ENCODE data around the gene LRPAP1. TPM values are rescaled to one million over a fixed set of nuclear protein-coding genes. Genes with fewer than 3 reads are reported as not detected.

The LRPAP1 gene
- total and polyA plus RNA-seq, 2 donors (not counting 3 experiments of a cell fraction or from before 2014, with no cell fraction given): 90.1 to 170 TPM

- DNase-seq (ENCODE audit: low read depth, low spot score): no peak
- H3K4me2 ChIP-seq (ENCODE audit: insufficient read depth, low read length): no peak overlapping the region
- no peak overlapping the region for H2AFZ ChIP-seq (ENCODE audit: low read depth, low read length)
- intact Hi-C loops (cut with micrococcal nuclease): loop anchor here (10.0 kb wide), 1 partner anchor 462 kb away; no protein-coding TSS in a partner anchor
- TF ChIP-seq EZH2 (IDR thresholded peaks at IDR 0.05; ENCODE audit: borderline replicate concordance, low read depth, low read length, severe bottlenecking) (no peak), JUN (IDR thresholded peaks at IDR 0.05; ENCODE audit: borderline replicate concordance, insufficient read depth, insufficient read length, low read depth) (no peak)
- no peak for FAIRE-seq
- no peaks in the 10 kb centered on the region for H3K9me3 ChIP-seq (replicated peaks; ENCODE audit: control insufficient read depth, insufficient read depth, low read length)
- no peak overlapping the region for H3K9ac ChIP-seq (replicated peaks; ENCODE audit: extremely low read depth, insufficient read depth, low read length)
- ChIA-PET POLR2A (no interaction called here), CTCF (no interaction called here)
- peaks cover 2 to 14% of the 10 kb centered on the region in 2 experiments for H3K27me3 ChIP-seq (ENCODE audit: control insufficient read depth in 2 of 2, insufficient read depth in 2 of 2, low read length in 2 of 2)
- no peaks in the 10 kb centered on the region for H4K20me1 ChIP-seq (replicated peaks; ENCODE audit: control insufficient read depth, extremely low read depth, insufficient read depth, low read length)
- no peaks in the 10 kb centered on the region for H3K9me1 ChIP-seq (replicated peaks; ENCODE audit: control insufficient read depth, extremely low read depth, insufficient read depth, low read length)
- dilution Hi-C loops (cut with MboI; ENCODE audit: extremely low pct_ligation_motif_present, low sequenced_read_pairs): no loop called here
- H3K27ac ChIP-seq (ENCODE audit: insufficient read depth, low read depth, low read length): no peak overlapping the region
- H3K36me3 ChIP-seq (ENCODE audit: control insufficient read depth in 2 of 2, extremely low read depth in 1 of 2, insufficient read depth in 2 of 2, low read length in 2 of 2): no peaks in the 10 kb centered on the region
- H3K79me2 ChIP-seq (ENCODE audit: control insufficient read depth, insufficient read depth, low read length): no peaks in the 10 kb centered on the region
- BruUV-seq (replicated peaks): no TSS peak
- H3K4me3 ChIP-seq (replicated peaks in 1 of 3; ENCODE audit: insufficient read depth in 1 of 3, low read depth in 1 of 3, low read length in 3 of 3): no peak overlapping the region
- no peaks in the 10 kb centered on the region for H3K4me1 ChIP-seq (ENCODE audit: control insufficient read depth, extremely low read depth, insufficient read depth, low read length)
These were observed 49.5 kb downstream of the LRPAP1 start for GRCh38 chr4:3482707-3483106.

- intact Hi-C loops (cut with micrococcal nuclease): loop anchor here (10.0 kb wide), 1 partner anchor 463 kb away; no protein-coding TSS in a partner anchor
These were observed 50.3 kb downstream of the LRPAP1 start for GRCh38 chr4:3481783-3482393.

More at GRCh38 chr4:3481783-3482393, 50.3 kb downstream of the LRPAP1 start:
- no peak for FAIRE-seq
- CTCF ChIA-PET: interaction anchor here (1.6 to 4.8 kb wide), 11 partner anchors 11 to 434 kb away, joined by 3 to 69 read pairs (median 16); no protein-coding TSS in a partner anchor
- POLR2A ChIA-PET: no interaction called here
- Histone ChIP-seq H3K4me3 (replicated peaks in 1 of 3; ENCODE audit: insufficient read depth in 1 of 3, low read depth in 1 of 3, low read length in 3 of 3) (no peak overlapping the region), H4K20me1 (replicated peaks; ENCODE audit: control insufficient read depth, extremely low read depth, insufficient read depth, low read length) (no peaks in the 10 kb centered on the region), H2AFZ (ENCODE audit: low read depth, low read length) (no peak overlapping the region), H3K27ac (ENCODE audit: insufficient read depth, low read depth, low read length) (no peak overlapping the region), H3K27me3 (ENCODE audit: control insufficient read depth in 2 of 2, insufficient read depth in 2 of 2, low read length in 2 of 2) (peaks cover 2 to 14% of the 10 kb centered on the region in 2 experiments), H3K9me1 (replicated peaks; ENCODE audit: control insufficient read depth, extremely low read depth, insufficient read depth, low read length) (no peaks in the 10 kb centered on the region), H3K79me2 (ENCODE audit: control insufficient read depth, insufficient read depth, low read length) (no peaks in the 10 kb centered on the region), H3K4me1 (ENCODE audit: control insufficient read depth, extremely low read depth, insufficient read depth, low read length) (no peaks in the 10 kb centered on the region), H3K36me3 (ENCODE audit: control insufficient read depth in 2 of 2, extremely low read depth in 1 of 2, insufficient read depth in 2 of 2, low read length in 2 of 2) (no peaks in the 10 kb centered on the region), H3K9ac (replicated peaks; ENCODE audit: extremely low read depth, insufficient read depth, low read length) (no peak overlapping the region), H3K4me2 (ENCODE audit: insufficient read depth, low read length) (no peak overlapping the region), H3K9me3 (replicated peaks; ENCODE audit: control insufficient read depth, insufficient read depth, low read length) (no peaks in the 10 kb centered on the region)
- dilution Hi-C loops (cut with MboI; ENCODE audit: extremely low pct_ligation_motif_present, low sequenced_read_pairs): no loop called here
- no TSS peak for BruUV-seq (replicated peaks)
- TF ChIP-seq MYC (IDR thresholded peaks at IDR 0.05; ENCODE audit: low read depth, low read length) (no peak), JUN (IDR thresholded peaks at IDR 0.05; ENCODE audit: borderline replicate concordance, insufficient read depth, insufficient read length, low read depth) (no peak), POLR2A (IDR thresholded peaks at IDR 0.05; ENCODE audit: low read depth, low read length) (no peak)
- no peak for DNase-seq (ENCODE audit: low read depth, low spot score)
